IMR-90 (cell line): Measurements from ENCODE around the gene PARP11. TPM values are rescaled to one million over a fixed set of nuclear protein-coding genes. Genes with fewer than 3 reads are reported as not detected.

ENCODE experiments used
- ATAC-seq: fragments of 200-7000 bp; cut with Tn5 transposase; 2 replicates; pipeline ENCODE4 v1.9.1; 2020; ENCODE audit warnings: low read depth, mild to moderate bottlenecking, moderate library complexity
- BruUV-seq: library from RNA; stranded (reverse); fragments of 400-500 nt; replicated peaks from 2 replicates; lab custom pipeline; 2021; lab: Mats Ljungman, UMichigan
- CTCF ChIA-PET: fragments of 300-600 bp; formaldehyde crosslinking; extraction: SDS; loops from one replicate; lab custom pipeline; 2021; ENCODE audit warnings: antibody characterized with exemption; lab: Yijun Ruan, JAX
- POLR2A ChIA-PET: fragments of 300-600 bp; sonication (Branson Sonifier 250); formaldehyde crosslinking; loops from one replicate; lab custom pipeline; 2022; ENCODE audit warnings: antibody characterized with exemption; ENCODE audit not compliant: unreplicated experiment; lab: Charles Lee
- DNase-seq: peaks from one replicate; pipeline ENCODE4 v3.0.0; 2013
- H2AFZ ChIP-seq: replicated peaks from 2 replicates; pipeline ENCODE3; 2013; ENCODE audit warnings: low read length, mild to moderate bottlenecking; ENCODE audit not compliant: poor library complexity
- H2AK5ac ChIP-seq: 2 replicates; pipeline ENCODE4 v1.6.1; 2013; ENCODE audit warnings: low read depth, low read length, inconsistent platforms
- H2AK9ac ChIP-seq: replicated peaks from 2 replicates; pipeline ENCODE3; 2013; ENCODE audit warnings: mild to moderate bottlenecking, low read depth, low read length, moderate library complexity; ENCODE audit not compliant: poor library complexity
- H2BK120ac ChIP-seq: 2 replicates; pipeline ENCODE4 v1.6.1; 2013; ENCODE audit warnings: low read depth, low read length, inconsistent platforms
- H2BK15ac ChIP-seq: 3 replicates; pipeline ENCODE4 v1.6.1; 2013; ENCODE audit warnings: low read depth, low read length, inconsistent platforms
- H2BK20ac ChIP-seq: 2 replicates; pipeline ENCODE4 v1.6.1; 2013; ENCODE audit warnings: low read depth, mild to moderate bottlenecking, inconsistent platforms, low read length, moderate library complexity
- H2BK5ac ChIP-seq: 2 replicates; pipeline ENCODE4 v1.6.1; 2013; ENCODE audit warnings: mild to moderate bottlenecking, low read depth, low read length, inconsistent platforms; ENCODE audit not compliant: poor library complexity, severe bottlenecking
- H3K14ac ChIP-seq: replicated peaks from 2 replicates; pipeline ENCODE4 v1.6.1; 2013; ENCODE audit warnings: low read depth, low read length, inconsistent platforms
- H3K18ac ChIP-seq: 2 replicates; pipeline ENCODE4 v1.6.1; 2013; ENCODE audit warnings: low read depth, low read length, control low read depth
- H3K23ac ChIP-seq: 2 replicates; pipeline ENCODE4 v1.6.1; 2013; ENCODE audit warnings: low read depth, low read length, inconsistent platforms
- H3K27ac ChIP-seq: 2 replicates; pipeline ENCODE4 v1.5.1; 2013; ENCODE audit warnings: mild to moderate bottlenecking, control low read depth, low read length; ENCODE audit not compliant: insufficient read depth
- H3K27me3 ChIP-seq: 2 replicates; pipeline ENCODE4 v1.6.1; 2013; ENCODE audit warnings: low read length; ENCODE audit not compliant: control insufficient read depth, insufficient read depth
- H3K36me3 ChIP-seq: 2 replicates; pipeline ENCODE4 v1.6.1; 2013; ENCODE audit warnings: low read length, mixed read lengths; ENCODE audit not compliant: control insufficient read depth, insufficient read depth
- H3K4ac ChIP-seq: 2 replicates; pipeline ENCODE4 v1.6.1; 2013; ENCODE audit warnings: low read depth, low read length, inconsistent platforms
- H3K4me1 ChIP-seq: 2 replicates; pipeline ENCODE4 v1.6.1; 2013; ENCODE audit warnings: low read length, mixed read lengths; ENCODE audit not compliant: control insufficient read depth, insufficient read depth
- H3K4me2 ChIP-seq: 2 replicates; pipeline ENCODE4 v1.6.1; 2013; ENCODE audit warnings: low read depth, mild to moderate bottlenecking, control low read depth, low read length, moderate library complexity
- H3K4me3 ChIP-seq: 2 replicates; pipeline ENCODE4 v1.5.1; 2013; ENCODE audit warnings: low read depth, mild to moderate bottlenecking, control low read depth, low read length, moderate library complexity; ENCODE audit not compliant: insufficient read depth
- H3K56ac ChIP-seq: 2 replicates; pipeline ENCODE4 v1.6.1; 2013; ENCODE audit warnings: low read length, inconsistent platforms; ENCODE audit not compliant: insufficient read depth; ENCODE audit errors: extremely low read depth
- H3K79me1 ChIP-seq, 2 experiments: 2 replicates each; pipeline ENCODE4 v1.6.1; 2013; ENCODE audit warnings: low read length in 2 of 2, inconsistent platforms in 1 of 2, low read depth in 1 of 2
- H3K9ac ChIP-seq: 2 replicates; pipeline ENCODE4 v1.6.1; 2013; ENCODE audit warnings: low read depth, low read length, control low read depth
- H3K9me1 ChIP-seq: 2 replicates; pipeline ENCODE4 v1.6.1; 2013; ENCODE audit warnings: low read length, inconsistent platforms; ENCODE audit not compliant: insufficient read depth
- H3K9me3 ChIP-seq: 2 replicates; pipeline ENCODE4 v1.6.1; 2013; ENCODE audit warnings: low read length; ENCODE audit not compliant: control insufficient read depth, insufficient read depth
- H4K20me1 ChIP-seq: 2 replicates; pipeline ENCODE4 v1.6.1; 2013; ENCODE audit warnings: low read length, inconsistent platforms; ENCODE audit not compliant: insufficient read depth
- H4K5ac ChIP-seq: 2 replicates; pipeline ENCODE4 v1.6.1; 2013; ENCODE audit warnings: mild to moderate bottlenecking, low read depth, low read length, control low read depth
- H4K8ac ChIP-seq, 2 experiments: 2 replicates each; pipeline ENCODE4 v1.6.1; 2013; ENCODE audit warnings: low read depth in 2 of 2, low read length in 2 of 2, control low read depth in 1 of 2, inconsistent platforms in 1 of 2
- H4K91ac ChIP-seq: 2 replicates; pipeline ENCODE4 v1.6.1; 2013; ENCODE audit warnings: low read depth, low read length, inconsistent platforms; ENCODE audit not compliant: insufficient read depth
- BHLHE40 ChIP-seq: fragments of 150-350 bp; IDR thresholded peaks from 2 replicates; pipeline ENCODE4 v1.6.1; 2016; ENCODE audit warnings: mild to moderate bottlenecking, low read depth, low read length
- CEBPB ChIP-seq: IDR thresholded peaks from 2 replicates; pipeline ENCODE4 v1.6.1; 2012; ENCODE audit warnings: low read depth, low read length, improper control_type of control experiment
- CHD1 ChIP-seq: IDR thresholded peaks from 2 replicates; pipeline ENCODE4 v1.6.1; 2012; ENCODE audit warnings: low read depth, low read length, improper control_type of control experiment
- ELK1 ChIP-seq: fragments of 150-350 bp; IDR thresholded peaks from 2 replicates; pipeline ENCODE4 v1.6.1; 2016; ENCODE audit warnings: low read depth, mild to moderate bottlenecking, low read length, moderate library complexity, borderline replicate concordance
- FOS ChIP-seq: fragments of 150-350 bp; IDR thresholded peaks from 2 replicates; pipeline ENCODE4 v1.6.1; 2016; ENCODE audit warnings: low read depth, low read length
- MAZ ChIP-seq: IDR thresholded peaks from 2 replicates; pipeline ENCODE4 v1.6.1; 2012; ENCODE audit warnings: low read depth, mild to moderate bottlenecking, low read length, improper control_type of control experiment, moderate library complexity, borderline replicate concordance
- NFE2L2 ChIP-seq: fragments of 150-350 bp; IDR thresholded peaks from 2 replicates; pipeline ENCODE4 v1.6.1; 2016; ENCODE audit warnings: low read depth, mild to moderate bottlenecking, low read length
- POLR2A ChIP-seq: IDR thresholded peaks from 2 replicates; pipeline ENCODE4 v1.6.1; 2012; ENCODE audit warnings: mild to moderate bottlenecking, low read depth, low read length
- RAD21 ChIP-seq: IDR thresholded peaks from 2 replicates; pipeline ENCODE4 v1.6.1; 2012; ENCODE audit warnings: low read length, improper control_type of control experiment
- RFX5 ChIP-seq: IDR thresholded peaks from 2 replicates; pipeline ENCODE4 v1.8.0; 2012; ENCODE audit warnings: low read depth, mild to moderate bottlenecking, low read length, moderate library complexity
- SMC3 ChIP-seq: fragments of 150-350 bp; IDR thresholded peaks from 2 replicates; pipeline ENCODE4 v1.6.1; 2016; ENCODE audit warnings: low read depth, mild to moderate bottlenecking, antibody characterized with exemption, low read length, moderate library complexity
- USF2 ChIP-seq: fragments of 150-350 bp; IDR thresholded peaks from 2 replicates; pipeline ENCODE4 v1.6.1; 2017; ENCODE audit warnings: mild to moderate bottlenecking, antibody characterized with exemption, low read length, low read depth
- WGBS, 2 experiments: methylation state at CpG; one replicate each; pipeline versions ENCODE4 v1.1.5 to v1.1.7; 2013; ENCODE audit warnings: missing lambda C conversion rate in 2 of 2; ENCODE audit not compliant: insufficient read length in 1 of 2; ENCODE audit errors: extremely low coverage in 2 of 2; 5-methylcytosine and 5-hydroxymethylcytosine counted together
- dilution Hi-C: fragments of 300-500 bp; cut with HindIII; formaldehyde crosslinking; loops from one replicate; pipeline ENCODE4 v1.14.3; 2018; ENCODE audit warnings: low sequenced_read_pairs; ENCODE audit not compliant: unreplicated experiment
- in situ Hi-C: fragments of 300-500 bp; cut with MboI; formaldehyde crosslinking; loops from 3 replicates; pipeline ENCODE4 v1.14.3; 2019; ENCODE audit warnings: low sequenced_read_pairs, inconsistent platforms, mixed read lengths
- intact Hi-C: fragments of 100-400 bp; cut with micrococcal nuclease; formaldehyde crosslinking; loops from 2 replicates; pipeline ENCODE4 v1.10.0; 2022
- polyA plus RNA-seq, 3 experiments: library from polyadenylated mRNA; depleted of rRNA; stranded (reverse); fragments of >200 nt; gene quantifications; 2 replicates each; pipeline ENCODE4 v1.2.3, GENCODE V29; 2012; ENCODE audit warnings: low replicate concordance in 1 of 3
- total RNA-seq: library from RNA; depleted of rRNA; stranded (reverse); fragments of >200 nt; gene quantifications from 2 replicates; pipeline ENCODE4 v1.2.3, GENCODE V29; 2012

Gene PARP11
- total and polyA plus RNA-seq, 2 of the 4 experiments (the other 2 are of a cell fraction), result 1.8 to 3.0 TPM

- dilution Hi-C loops, result no loop called here
- Histone ChIP-seq H2BK20ac (no peak overlapping the region), H4K20me1 (no peaks in the 10 kb centered on the region), H3K36me3 (no peaks in the 10 kb centered on the region), H3K9me1 (no peaks in the 10 kb centered on the region), H3K9ac (no peak overlapping the region), H3K4ac (no peak overlapping the region), H3K56ac (no peak overlapping the region), H2AK5ac (no peak overlapping the region), H3K23ac (no peak overlapping the region), H3K9me3 (no peaks in the 10 kb centered on the region), H2AK9ac (no peak overlapping the region), H3K79me1 (no peaks in the 10 kb centered on the region), H4K5ac (no peak overlapping the region), H3K18ac (no peak overlapping the region), H3K14ac (no peak overlapping the region), H3K27me3 (peaks cover 9% of the 10 kb centered on the region), H2BK5ac (no peak overlapping the region), H2BK120ac (no peak overlapping the region), H3K27ac (no peak overlapping the region), H2BK15ac (no peak overlapping the region), H4K8ac (no peak overlapping the region), H2AFZ (no peak overlapping the region), H4K91ac (no peak overlapping the region), H3K4me2 (no peak overlapping the region), H3K4me1 (no peaks in the 10 kb centered on the region), H3K4me3 (no peak overlapping the region)
- POLR2A ChIA-PET, result no interaction called here
- no peak for ATAC-seq
- no peak for TF ChIP-seq USF2
- TF ChIP-seq RAD21, result no peak
- no peak for TF ChIP-seq NFE2L2
- TF ChIP-seq BHLHE40, result no peak
- no peak for TF ChIP-seq RFX5
- TF ChIP-seq CEBPB, result no peak
- TF ChIP-seq ELK1, result no peak
- no peak for TF ChIP-seq FOS
- TF ChIP-seq CHD1, result no peak
- TF ChIP-seq POLR2A, result no peak
- TF ChIP-seq SMC3, result no peak
- TF ChIP-seq MAZ, result no peak
- intact Hi-C loops, result loop anchor here (10.0 kb wide), 1 partner anchor 84 kb away; no protein-coding TSS in a partner anchor
- 59% methylated on average over 2 of the region's 10 CpGs; no CpG with 5 or more reads in 1 of the 2 experiments for WGBS, 2 experiments
- CTCF ChIA-PET, result no interaction called here
- DNase-seq, result no peak
- no TSS peak for BruUV-seq
- in situ Hi-C loops, result no loop called here
Measured at GRCh38 chr12:3891201-3891600, 18.0 kb upstream of the PARP11 start.
